Psoas muscle (tissue), 8 donors: ENCODE data around the gene MYO1F. TPM values are rescaled to one million over a fixed set of nuclear protein-coding genes. Genes with fewer than 3 reads are reported as not detected.
"Not testable (repeated sequence)": the region's sequence is repeated elsewhere in the genome, so short reads cannot be mapped to it uniquely, and the experiment has no call there.

Experiments used
- ATAC-seq, 4 donors: fragments of 200-7000 bp; cut with Tn5 transposase; one replicate each; pipeline ENCODE4 v1.9.1; 2020; ENCODE audit warnings: moderate library complexity in 3 of 4, mild to moderate bottlenecking in 2 of 4
- DNase-seq, 2 donors: peaks; one replicate each; pipeline ENCODE4 v3.0.0-alpha.2; 2020
- H3K27ac ChIP-seq: fragments of 200-600 bp; one replicate; pipeline ENCODE4 v1.8.0; 2022
- H3K27me3 ChIP-seq, 3 donors: fragments of 200-600 bp in 1 of 3; one replicate each; pipeline versions ENCODE4 v1.6.1 to v1.8.0; 2013 to 2022; ENCODE audit warnings: low read length in 2 of 3, mild to moderate bottlenecking in 2 of 3, moderate library complexity in 1 of 3; ENCODE audit not compliant: insufficient read depth in 3 of 3
- H3K36me3 ChIP-seq, 2 donors: fragments of 200-600 bp in 1 of 2; one replicate each; pipeline versions ENCODE4 v1.6.1 to v1.8.0; 2013 to 2022; ENCODE audit warnings: low read depth in 1 of 2, mild to moderate bottlenecking in 1 of 2, moderate library complexity in 1 of 2; ENCODE audit not compliant: insufficient read depth in 1 of 2
- H3K4me1 ChIP-seq: fragments of 200-600 bp; one replicate; pipeline ENCODE4 v1.8.0; 2022
- H3K4me3 ChIP-seq: fragments of 200-600 bp; one replicate; pipeline ENCODE4 v1.8.0; 2022; ENCODE audit warnings: mild to moderate bottlenecking
- H3K9me3 ChIP-seq: fragments of 200-600 bp; one replicate; pipeline ENCODE4 v1.8.0; 2022
- WGBS, 3 donors: extraction: QIAGEN DNeasy Blood & Tissue Kit; methylation state at CpG; one replicate each; pipeline versions ENCODE4 v1.1.6 to v1.1.7; 2013; 5-methylcytosine and 5-hydroxymethylcytosine counted together
- intact Hi-C, 2 donors: fragments of 100-400 bp; cut with DNase I; formaldehyde crosslinking; loops; one replicate each; pipeline versions ENCODE4 v1.11.0 to v1.14.2; 2022
- polyA plus RNA-seq, 3 donors: library from polyadenylated mRNA; stranded (reverse); fragments of 200-250 nt; gene quantifications; one replicate each; pipeline ENCODE4 v1.2.3, GENCODE V29; 2013
- total RNA-seq, 4 donors: library from RNA; stranded (reverse); fragmentation: NEBNext Ultra II Directional in 2 of 4; extraction: Animal tissue kit (Norgen Biotek cat#: 25700) in 2 of 4; gene quantifications; one replicate each; pipeline versions ENCODE4 v1.2.1 to v1.2.4, GENCODE V29; 2021 to 2023
- TF ChIP-seq, protein P1 (sequence below): fragments of 200-600 bp; IDR thresholded peaks from one replicate; pipeline ENCODE4 v1.8.0; 2022; ENCODE audit warnings: antibody characterized with exemption
- donor health status: healthy with polysubstance abuse.
- donor health status: DM: no; HTN: no; CAD: no; lungs with moderate emphysema.
- donor health status: Bipolar disorder and iron deficiency.
- donor health status: healthy.
- donor health status: DM: yes; HTN: yes; CAD: no.
- donor health status: DM: no; HTN: no; CAD: no.
- donor health status: DM: no; HTN: no; CAD: no.
- donor health status: DM: yes; HTN: yes; CAD: no.

Gene MYO1F
- total and polyA plus RNA-seq, 7 donors = 1.00 to 6.3 (median 3.5) TPM

GRCh38 chr19:8561075-8561764, 16.0 kb downstream of the MYO1F start:
- Histone ChIP-seq H3K36me3 (no peaks in the 10 kb centered on the region), H3K27ac (no peak overlapping the region), H3K4me3 (no peak overlapping the region), H3K9me3 (no peaks in the 10 kb centered on the region), H3K27me3 (no peaks in the 10 kb centered on the region), H3K4me1 (no peaks in the 10 kb centered on the region)
- 52 to 76% (median 62%) methylated on average over 2 of the region's 2 CpGs for WGBS, 3 donors
- intact Hi-C loops = no loop called here
- TF ChIP-seq, protein P1, sequence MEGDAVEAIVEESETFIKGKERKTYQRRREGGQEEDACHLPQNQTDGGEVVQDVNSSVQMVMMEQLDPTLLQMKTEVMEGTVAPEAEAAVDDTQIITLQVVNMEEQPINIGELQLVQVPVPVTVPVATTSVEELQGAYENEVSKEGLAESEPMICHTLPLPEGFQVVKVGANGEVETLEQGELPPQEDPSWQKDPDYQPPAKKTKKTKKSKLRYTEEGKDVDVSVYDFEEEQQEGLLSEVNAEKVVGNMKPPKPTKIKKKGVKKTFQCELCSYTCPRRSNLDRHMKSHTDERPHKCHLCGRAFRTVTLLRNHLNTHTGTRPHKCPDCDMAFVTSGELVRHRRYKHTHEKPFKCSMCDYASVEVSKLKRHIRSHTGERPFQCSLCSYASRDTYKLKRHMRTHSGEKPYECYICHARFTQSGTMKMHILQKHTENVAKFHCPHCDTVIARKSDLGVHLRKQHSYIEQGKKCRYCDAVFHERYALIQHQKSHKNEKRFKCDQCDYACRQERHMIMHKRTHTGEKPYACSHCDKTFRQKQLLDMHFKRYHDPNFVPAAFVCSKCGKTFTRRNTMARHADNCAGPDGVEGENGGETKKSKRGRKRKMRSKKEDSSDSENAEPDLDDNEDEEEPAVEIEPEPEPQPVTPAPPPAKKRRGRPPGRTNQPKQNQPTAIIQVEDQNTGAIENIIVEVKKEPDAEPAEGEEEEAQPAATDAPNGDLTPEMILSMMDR = no peak
- no peak for DNase-seq
- ATAC-seq = no peak

DNA sequence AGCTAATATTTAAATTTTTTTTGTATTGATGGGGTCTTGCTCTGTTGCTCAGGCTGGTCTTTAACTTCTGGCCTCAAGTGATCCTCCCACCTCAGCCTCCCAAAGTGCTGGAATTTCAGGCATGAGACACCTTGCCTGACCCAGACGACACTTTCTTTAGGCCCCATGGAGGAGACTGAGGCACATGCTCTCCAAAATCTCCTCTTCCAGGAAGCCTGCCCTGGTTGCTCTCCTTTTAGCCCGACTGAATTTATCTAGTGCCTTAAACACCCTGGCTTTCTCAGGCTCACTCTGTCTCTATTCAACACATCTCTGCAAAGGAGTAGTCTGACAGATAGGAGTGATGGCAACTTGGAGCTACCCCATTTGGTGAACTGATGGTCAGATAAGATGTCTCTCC, 18.9 kb downstream of the MYO1F start:
- no peaks in the 10 kb centered on the region for H3K4me1 ChIP-seq
- WGBS, 3 donors = 67 to 79% (median 68%) methylated on average over 2 of the region's 2 CpGs
- H3K4me3 ChIP-seq = no peak overlapping the region
- no peak overlapping the region for H3K27ac ChIP-seq
- intact Hi-C loops = no loop called here
- no peaks in the 10 kb centered on the region for H3K27me3 ChIP-seq
- ATAC-seq (no peak), DNase-seq (no peak)
- H3K9me3 ChIP-seq = no peaks in the 10 kb centered on the region
- TF ChIP-seq, protein P1 = no peak
- no peaks in the 10 kb centered on the region for H3K36me3 ChIP-seq

DNA sequence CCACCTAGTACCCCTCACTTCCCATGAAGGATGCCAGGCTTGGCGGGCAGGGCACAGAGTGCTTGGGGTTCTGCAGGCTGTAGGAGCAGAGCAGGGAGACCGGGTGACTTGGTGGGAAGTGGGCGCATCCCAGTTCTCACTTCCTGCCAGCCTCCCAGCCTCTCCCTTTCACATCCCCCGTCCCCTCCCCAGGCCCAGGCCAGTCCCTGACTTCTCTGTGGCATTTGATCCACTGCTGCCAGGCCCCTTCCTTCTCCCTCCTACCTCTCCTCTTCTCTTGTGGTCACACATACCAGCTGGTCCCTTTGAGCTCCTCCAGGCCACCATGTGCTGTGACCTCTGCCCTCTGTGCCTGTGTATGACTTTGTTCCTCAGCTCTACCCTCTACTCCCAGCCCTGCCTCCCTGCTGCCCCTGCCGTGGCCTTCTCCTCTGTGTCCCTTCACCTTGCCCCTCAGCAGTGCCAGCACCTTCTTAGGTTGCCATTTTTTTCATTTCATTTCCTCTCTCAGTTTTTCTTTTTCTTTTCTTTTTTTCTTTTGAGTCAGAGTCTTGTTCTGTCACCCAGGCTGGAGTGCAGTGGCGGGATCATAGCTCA, 19.5 kb downstream of the MYO1F start:
- TF ChIP-seq, protein P1 = no peak
- ATAC-seq = no peak
- no peaks in the 10 kb centered on the region for H3K4me1 ChIP-seq

DNA sequence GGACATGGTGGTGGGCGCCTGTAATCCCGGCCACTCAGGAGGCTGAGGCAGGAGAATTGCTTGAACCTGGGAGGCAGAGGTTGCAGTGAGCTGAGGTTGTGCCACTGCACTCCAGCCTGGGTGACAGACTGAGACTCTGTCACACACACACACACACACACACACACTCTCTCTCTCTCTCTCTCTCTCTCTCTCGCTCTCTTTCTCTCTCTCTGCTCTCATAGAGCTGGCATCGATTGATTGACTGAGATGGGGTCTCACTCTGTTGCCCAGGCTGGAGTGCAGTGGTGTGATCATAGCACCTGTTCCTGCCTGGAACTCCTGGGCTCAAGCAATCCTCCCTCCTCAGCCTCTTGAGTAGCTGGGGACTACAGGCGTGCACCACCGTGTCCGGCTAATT, 23.5 kb downstream of the MYO1F start:
- DNase-seq, H3K4me3 ChIP-seq, ATAC-seq, intact Hi-C loops, H3K9me3 ChIP-seq, H3K27ac ChIP-seq, H3K27me3 ChIP-seq, H3K36me3 ChIP-seq, H3K4me1 ChIP-seq: not testable (repeated sequence)
- WGBS, 3 donors = 87 to 92% (median 88%) methylated on average over 5 to 7 of the region's 7 CpGs

More for the DNA sequence above, 19.5 kb downstream of the MYO1F start:
- no peaks in the 10 kb centered on the region for H3K9me3 ChIP-seq
- H3K36me3 ChIP-seq = no peaks in the 10 kb centered on the region
- intact Hi-C loops = no loop called here
- H3K27ac ChIP-seq = no peak overlapping the region
- 60 to 75% (median 67%) methylated on average over 6 of the region's 6 CpGs for WGBS, 3 donors
- no peak overlapping the region for H3K4me3 ChIP-seq
- no peak for DNase-seq
- H3K27me3 ChIP-seq = no peaks in the 10 kb centered on the region

GRCh38 chr19:8552810-8553209, 24.4 kb downstream of the MYO1F start:
- DNase-seq = no peak
- no peak overlapping the region for H3K27ac ChIP-seq
- H3K9me3 ChIP-seq = no peaks in the 10 kb centered on the region
- H3K27me3 ChIP-seq = no peaks in the 10 kb centered on the region
- no peak overlapping the region for H3K4me3 ChIP-seq
- no peaks in the 10 kb centered on the region for H3K4me1 ChIP-seq
- intact Hi-C loops = no loop called here
- H3K36me3 ChIP-seq = no peaks in the 10 kb centered on the region
- WGBS, 3 donors = 74 to 83% (median 77%) methylated on average over 10 of the region's 10 CpGs
- TF ChIP-seq, protein P1 = no peak
- ATAC-seq = no peak
